OCI-LY3 (cell line): ENCODE measurements around the gene ANKRD31.

ENCODE experiments used
- H2AFZ ChIP-seq: fragments of 200-600, 300-600 bp; shearing (Covaris generic); 2 replicates; pipeline ENCODE4 v1.6.0; 2014; ENCODE audit warnings: antibody characterized with exemption, low read depth, low read length
- H3K27ac ChIP-seq: fragments of 200-600, 300-600 bp; sonication (generic); 2 replicates; pipeline ENCODE4 v1.5.1; 2014; ENCODE audit warnings: mild to moderate bottlenecking, low read length, moderate library complexity, mixed read lengths
- H3K27me3 ChIP-seq: fragments of 200-600, 300-600 bp; sonication (generic); 2 replicates; pipeline ENCODE4 v1.6.1; 2014; ENCODE audit warnings: low read depth, low read length, mixed read lengths
- H3K36me3 ChIP-seq: fragments of 200-600, 300-600 bp; sonication (generic); replicated peaks from 2 replicates; pipeline ENCODE3; 2014; ENCODE audit warnings: low read depth, low read length, mixed read lengths
- H3K4me1 ChIP-seq: fragments of 300-600, 200-600 bp; sonication (generic); 2 replicates; pipeline ENCODE4 v1.6.1; 2014; ENCODE audit warnings: low read length, mixed read lengths
- H3K4me2 ChIP-seq: fragments of 200-600, 300-600 bp; sonication (generic); 2 replicates; pipeline ENCODE4 v1.6.1; 2014; ENCODE audit warnings: low read length, mixed read lengths
- H3K4me3 ChIP-seq: fragments of 300-600, 200-600 bp; sonication (generic); 2 replicates; pipeline ENCODE4 v1.5.1; 2014; ENCODE audit warnings: antibody characterized with exemption, mild to moderate bottlenecking, low read length, moderate library complexity
- H3K79me2 ChIP-seq: fragments of 300-600, 200-600 bp; shearing (Covaris generic); 2 replicates; pipeline ENCODE4 v1.6.1; 2014; ENCODE audit warnings: mild to moderate bottlenecking, low read length, mixed read lengths
- H3K9ac ChIP-seq: fragments of 300-600, 200-600 bp; shearing (Covaris generic); 2 replicates; pipeline ENCODE4 v1.6.0; 2014; ENCODE audit warnings: mild to moderate bottlenecking, low read length, moderate library complexity
- H3K9me3 ChIP-seq: fragments of 200-600, 300-600 bp; shearing (Covaris generic); 2 replicates; pipeline ENCODE4 v1.6.1; 2014; ENCODE audit warnings: low read length, mixed read lengths; ENCODE audit not compliant: insufficient read depth
- H4K20me1 ChIP-seq: fragments of 200-600, 300-600 bp; sonication (generic); 2 replicates; pipeline ENCODE4 v1.6.1; 2016; ENCODE audit warnings: low read length, mixed read lengths; ENCODE audit not compliant: insufficient read depth
- EZH2phosphoT487 ChIP-seq: fragments of 200-600 bp; shearing (Covaris generic); IDR thresholded peaks from 2 replicates; pipeline ENCODE4 v1.6.1; 2018; ENCODE audit warnings: antibody characterized with exemption, mixed run types, low read depth
- TF ChIP-seq, protein P1 (sequence below): fragments of 200-600, 300-600 bp; sonication (generic); IDR thresholded peaks from 2 replicates; pipeline ENCODE4 v1.5.1; 2014; ENCODE audit warnings: antibody characterized with exemption, low read length, low read depth

ANKRD31 gene

DNA sequence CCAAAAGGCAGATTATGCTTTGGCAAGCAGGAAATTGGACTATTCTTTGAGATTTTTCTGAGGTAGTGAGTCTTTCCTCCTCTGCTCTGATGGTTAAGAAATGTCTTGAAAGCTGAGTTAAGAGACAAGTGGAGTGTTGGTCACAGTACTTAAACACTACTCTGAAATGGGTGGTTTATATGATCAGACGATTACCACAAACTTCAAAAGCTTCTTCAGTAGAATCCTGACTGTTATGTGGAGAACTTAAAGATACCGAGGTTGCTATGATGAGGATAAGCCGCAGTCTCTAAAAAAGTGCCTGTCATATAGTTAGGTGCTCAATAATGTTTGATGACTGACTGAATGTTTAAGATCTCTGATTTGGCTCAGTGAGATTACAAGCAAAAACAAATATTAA is 208.6 kb downstream of the ANKRD31 start:
- Histone ChIP-seq H4K20me1 (no peaks in the 10 kb centered on the region), H3K4me1 (0 out of 2 replicates have a peak, but pooled peaks cover 4% of the 10 kb centered on the region), H3K9me3 (no peaks in the 10 kb centered on the region), H3K27ac (no peak overlapping the region), H3K27me3 (0 out of 2 replicates have a peak, but pooled peaks cover 7% of the 10 kb centered on the region), H2AFZ (no peak overlapping the region), H3K4me2 (no peak overlapping the region), H3K9ac (no peak overlapping the region), H3K4me3 (no peak overlapping the region), H3K36me3 (no peaks in the 10 kb centered on the region), H3K79me2 (no peaks in the 10 kb centered on the region)
- TF ChIP-seq EZH2phosphoT487: no peak
- TF ChIP-seq, protein P1, sequence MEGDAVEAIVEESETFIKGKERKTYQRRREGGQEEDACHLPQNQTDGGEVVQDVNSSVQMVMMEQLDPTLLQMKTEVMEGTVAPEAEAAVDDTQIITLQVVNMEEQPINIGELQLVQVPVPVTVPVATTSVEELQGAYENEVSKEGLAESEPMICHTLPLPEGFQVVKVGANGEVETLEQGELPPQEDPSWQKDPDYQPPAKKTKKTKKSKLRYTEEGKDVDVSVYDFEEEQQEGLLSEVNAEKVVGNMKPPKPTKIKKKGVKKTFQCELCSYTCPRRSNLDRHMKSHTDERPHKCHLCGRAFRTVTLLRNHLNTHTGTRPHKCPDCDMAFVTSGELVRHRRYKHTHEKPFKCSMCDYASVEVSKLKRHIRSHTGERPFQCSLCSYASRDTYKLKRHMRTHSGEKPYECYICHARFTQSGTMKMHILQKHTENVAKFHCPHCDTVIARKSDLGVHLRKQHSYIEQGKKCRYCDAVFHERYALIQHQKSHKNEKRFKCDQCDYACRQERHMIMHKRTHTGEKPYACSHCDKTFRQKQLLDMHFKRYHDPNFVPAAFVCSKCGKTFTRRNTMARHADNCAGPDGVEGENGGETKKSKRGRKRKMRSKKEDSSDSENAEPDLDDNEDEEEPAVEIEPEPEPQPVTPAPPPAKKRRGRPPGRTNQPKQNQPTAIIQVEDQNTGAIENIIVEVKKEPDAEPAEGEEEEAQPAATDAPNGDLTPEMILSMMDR: no peak

DNA sequence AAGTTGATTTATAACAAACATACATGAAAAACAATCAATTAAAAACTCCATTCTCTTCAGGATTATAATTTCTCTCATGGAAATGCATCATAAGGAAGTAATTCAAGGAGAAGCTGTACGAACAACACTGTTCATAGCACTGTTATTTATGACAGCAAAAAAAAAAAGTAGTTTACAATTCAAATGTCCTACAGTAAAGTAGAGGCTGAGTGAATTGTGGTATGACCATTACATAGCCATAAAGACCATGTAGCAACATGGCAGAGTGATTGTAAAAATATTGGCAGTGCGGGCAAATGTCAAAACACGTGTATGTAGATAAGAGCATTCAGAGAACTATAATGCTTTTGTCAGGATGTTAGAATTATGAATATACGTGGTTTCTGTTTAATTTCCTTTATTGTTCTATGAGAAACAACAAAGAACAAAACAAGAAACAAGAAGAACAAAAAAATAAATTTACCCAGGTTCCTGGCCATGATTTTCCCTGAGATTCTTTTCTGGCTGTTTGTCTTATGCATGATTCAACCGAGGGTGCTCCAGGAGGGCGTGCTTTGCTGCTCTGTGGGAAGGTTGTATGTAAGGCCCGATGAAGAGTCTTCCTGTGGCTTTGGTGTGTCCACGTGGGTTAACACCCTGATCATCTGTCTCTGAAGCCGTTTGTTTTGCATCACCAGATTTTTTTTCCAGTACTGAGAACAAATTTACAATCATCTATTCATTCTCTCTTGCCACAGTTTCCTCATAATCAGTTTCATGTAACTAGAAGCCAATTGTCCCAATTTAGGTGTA is 213.1 kb downstream of the ANKRD31 start:
- Histone ChIP-seq H3K27ac (no peak overlapping the region), H3K36me3 (no peaks in the 10 kb centered on the region), H3K4me2 (no peak overlapping the region), H3K27me3 (no peaks in the 10 kb centered on the region), H2AFZ (no peak overlapping the region), H3K9me3 (no peaks in the 10 kb centered on the region), H3K9ac (no peak overlapping the region), H3K4me1 (peaks cover 11% of the 10 kb centered on the region), H3K79me2 (no peaks in the 10 kb centered on the region), H4K20me1 (no peaks in the 10 kb centered on the region), H3K4me3 (no peak overlapping the region)
- TF ChIP-seq, protein P1: no peak
- no peak for TF ChIP-seq EZH2phosphoT487

DNA sequence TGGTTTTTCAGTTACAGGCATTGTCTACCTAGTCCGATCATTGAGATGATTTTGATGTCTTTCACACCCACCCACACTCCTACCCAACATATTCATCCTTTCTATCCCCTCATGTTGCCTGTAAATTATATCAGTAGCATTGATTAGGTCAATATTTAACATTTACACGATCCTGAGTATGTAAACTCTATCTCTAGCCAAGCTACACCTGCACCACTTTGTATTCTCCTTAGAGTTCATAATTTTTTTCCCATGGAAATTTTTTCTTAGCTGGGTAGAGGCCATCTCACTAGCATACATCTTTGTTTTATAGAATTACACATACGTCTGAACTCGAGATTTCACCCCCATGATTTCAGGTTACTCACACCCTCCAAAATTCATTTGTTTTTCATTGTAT is 214.9 kb downstream of the ANKRD31 start:
- no peaks in the 10 kb centered on the region for H4K20me1 ChIP-seq
- H3K79me2 ChIP-seq: no peaks in the 10 kb centered on the region
- no peak for TF ChIP-seq EZH2phosphoT487
- TF ChIP-seq, protein P1: no peak
- H3K36me3 ChIP-seq: no peaks in the 10 kb centered on the region
- no peak overlapping the region for H3K27ac ChIP-seq
- no peak overlapping the region for H2AFZ ChIP-seq
- peaks cover 11% of the 10 kb centered on the region for H3K4me1 ChIP-seq
- no peaks in the 10 kb centered on the region for H3K27me3 ChIP-seq
- no peak overlapping the region for H3K4me2 ChIP-seq
- no peaks in the 10 kb centered on the region for H3K9me3 ChIP-seq
- no peak overlapping the region for H3K4me3 ChIP-seq
- H3K9ac ChIP-seq: no peak overlapping the region

DNA sequence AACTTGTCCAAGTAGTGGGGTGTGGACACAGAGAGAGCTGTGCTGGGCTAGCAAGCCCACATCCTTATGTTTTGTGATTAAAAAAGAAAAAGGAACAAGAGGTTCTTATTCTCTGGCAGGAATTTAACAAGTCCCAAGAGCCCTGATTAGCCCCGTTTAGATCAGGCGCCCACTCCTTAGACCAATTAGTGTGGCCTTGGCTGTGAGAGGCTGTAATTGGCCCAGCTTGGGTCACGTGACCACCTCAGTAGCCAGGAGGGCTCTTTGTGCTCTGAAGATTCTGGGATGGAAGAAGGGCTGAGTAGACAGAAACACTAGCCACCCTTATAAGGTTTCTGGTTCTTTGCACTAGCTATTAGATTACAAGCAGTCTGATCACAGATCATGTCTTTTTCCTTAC is 215.5 kb downstream of the ANKRD31 start:
- Histone ChIP-seq H3K27me3 (no peaks in the 10 kb centered on the region), H3K4me1 (peaks cover 11% of the 10 kb centered on the region), H3K79me2 (no peaks in the 10 kb centered on the region), H3K4me3 (no peak overlapping the region), H3K4me2 (no peak overlapping the region), H3K9me3 (no peaks in the 10 kb centered on the region), H3K36me3 (no peaks in the 10 kb centered on the region), H3K27ac (no peak overlapping the region), H3K9ac (no peak overlapping the region), H4K20me1 (no peaks in the 10 kb centered on the region), H2AFZ (no peak overlapping the region)
- TF ChIP-seq, protein P1: no peak
- no peak for TF ChIP-seq EZH2phosphoT487
